HG03103 (cell line): ENCODE results near the gene BPIFB6.
"Not testable (repeated sequence)": the region's sequence is repeated elsewhere in the genome, so short reads cannot be mapped to it uniquely, and the experiment has no call there.

Experiments used
- ATAC-seq: cut with Tn5 transposase; IDR thresholded peaks from one replicate; pipeline ENCODE4 v1.9.1; 2021; ENCODE audit warnings: low read depth; ENCODE audit not compliant: unreplicated experiment

BPIFB6 gene

DNA sequence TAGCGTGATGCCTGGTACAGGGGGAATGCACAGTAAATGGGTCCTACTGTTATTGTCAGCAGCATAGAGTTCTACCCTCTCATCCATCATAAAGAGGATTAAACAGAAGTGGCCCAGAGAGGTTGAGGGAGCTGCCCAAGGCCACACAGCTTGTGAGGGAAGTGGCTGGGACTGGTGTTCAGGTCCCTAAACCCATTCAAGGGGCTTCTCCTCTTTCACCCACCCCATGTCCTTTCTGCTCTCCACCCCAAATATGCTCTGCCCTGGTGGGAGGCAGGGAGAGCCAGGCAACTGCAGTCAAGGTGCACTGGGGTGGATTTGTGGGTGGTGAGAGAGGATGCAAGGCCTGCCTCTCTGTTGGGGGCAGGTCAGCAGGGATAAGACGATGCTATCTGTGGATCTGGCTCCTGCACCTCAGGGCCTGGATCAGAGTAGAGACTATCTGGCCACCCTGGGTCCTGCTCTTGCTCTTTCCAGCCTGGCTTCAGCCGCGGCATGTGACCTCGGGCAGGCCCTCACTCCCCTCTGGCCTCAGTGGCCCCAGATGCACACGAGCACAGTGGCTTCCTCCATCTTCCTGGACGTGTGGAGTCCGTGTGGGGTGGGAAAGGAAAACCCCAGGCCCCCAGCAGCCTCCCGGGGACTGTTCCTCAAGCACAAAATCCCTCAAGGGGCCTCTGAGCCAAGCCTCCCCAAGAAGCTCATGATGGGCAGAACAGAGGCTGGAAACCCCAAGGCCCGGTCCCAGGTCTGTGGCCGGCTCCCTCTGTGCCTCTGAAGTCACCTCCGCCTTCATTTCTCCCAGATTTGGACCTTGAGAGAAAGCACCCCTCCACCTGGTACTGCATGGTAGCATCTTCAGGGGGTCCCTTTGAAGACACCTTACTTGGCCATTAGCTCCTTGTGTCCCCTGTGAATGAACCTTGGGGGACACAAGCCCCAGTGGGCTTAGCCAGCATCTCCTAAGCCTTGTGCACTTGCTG lies 3.4 kb upstream of the BPIFB6 start:
- no peak for ATAC-seq

DNA sequence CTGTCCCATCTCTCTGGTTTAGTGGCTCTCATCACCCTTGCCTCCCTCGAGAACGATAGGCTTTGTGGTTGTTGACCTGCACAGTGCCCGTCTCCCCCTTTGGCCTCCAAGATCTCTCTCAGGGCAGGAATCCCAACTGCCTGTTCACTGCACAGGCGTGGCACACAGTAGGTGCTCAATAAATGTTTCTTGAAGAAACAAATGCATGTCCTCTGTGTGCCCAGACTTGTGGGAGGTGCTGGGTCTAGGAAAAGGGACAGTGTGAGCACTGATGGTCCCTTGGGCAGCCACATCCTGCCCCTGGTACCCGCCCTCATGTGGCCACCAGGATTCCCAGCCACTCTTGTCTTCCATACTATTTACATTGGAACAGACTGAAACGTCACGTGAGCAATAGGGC lies 2.6 kb upstream of the BPIFB6 start:
- no peak for ATAC-seq

DNA sequence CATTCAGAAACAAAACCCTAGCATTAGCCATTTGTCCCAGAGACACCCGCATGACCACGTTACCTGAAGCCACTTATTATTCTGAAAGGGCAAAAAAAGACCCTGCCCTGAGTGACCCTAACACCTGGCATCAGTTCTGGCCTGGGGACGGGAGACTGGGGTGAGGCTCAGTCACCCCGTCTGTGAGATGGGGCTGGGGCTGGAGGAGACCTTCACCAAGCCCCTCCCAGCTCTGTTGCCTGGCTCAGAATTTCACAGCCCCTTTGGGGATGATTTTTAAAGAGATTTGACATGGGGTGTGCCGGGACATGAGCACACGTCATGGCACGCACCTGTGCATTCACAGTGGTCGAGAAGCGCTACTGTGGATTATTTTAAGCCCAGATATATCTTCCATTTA lies 1.4 kb upstream of the BPIFB6 start:
- ATAC-seq: no peak

DNA sequence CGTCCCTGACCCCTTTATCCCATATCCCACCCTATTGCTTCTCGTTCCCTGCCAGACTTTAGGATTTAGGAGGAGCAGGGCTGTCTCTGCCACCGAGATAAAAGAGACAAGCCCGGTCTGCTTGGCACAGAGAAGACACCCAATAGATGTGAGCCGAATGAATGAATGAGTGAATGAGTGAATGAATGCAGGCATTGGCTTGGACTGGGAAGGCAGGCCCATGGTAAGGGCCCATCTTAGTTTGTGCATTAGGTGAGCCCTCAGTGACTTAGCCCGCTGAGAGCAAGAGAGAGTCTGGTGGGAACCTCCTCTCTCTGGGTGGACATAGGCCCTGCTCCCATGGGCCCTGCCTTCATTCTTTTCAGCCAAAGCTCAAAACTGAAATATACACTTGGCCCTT lies 879 bp upstream of the BPIFB6 start:
- ATAC-seq: no peak

DNA sequence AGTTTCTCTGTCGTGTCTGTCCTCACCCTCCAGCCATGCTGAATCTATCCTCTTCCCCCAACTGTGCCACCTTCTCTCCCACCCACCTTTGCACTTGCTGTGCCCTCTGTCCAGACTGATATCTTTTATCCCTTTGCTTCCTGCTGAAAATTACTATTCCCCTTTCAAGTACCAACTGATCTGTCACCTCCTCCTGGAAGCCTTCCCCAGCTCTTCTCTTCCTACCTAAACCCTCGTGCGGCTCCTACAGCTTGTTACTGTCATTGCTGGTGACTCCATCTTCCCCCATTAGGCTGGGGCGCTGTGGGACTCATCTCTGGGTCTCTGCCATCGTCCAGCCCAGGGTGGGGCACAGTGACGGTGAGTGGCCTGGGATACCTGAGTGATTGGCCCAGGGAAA lies 1.1 kb downstream of the BPIFB6 start:
- ATAC-seq: no peak

DNA sequence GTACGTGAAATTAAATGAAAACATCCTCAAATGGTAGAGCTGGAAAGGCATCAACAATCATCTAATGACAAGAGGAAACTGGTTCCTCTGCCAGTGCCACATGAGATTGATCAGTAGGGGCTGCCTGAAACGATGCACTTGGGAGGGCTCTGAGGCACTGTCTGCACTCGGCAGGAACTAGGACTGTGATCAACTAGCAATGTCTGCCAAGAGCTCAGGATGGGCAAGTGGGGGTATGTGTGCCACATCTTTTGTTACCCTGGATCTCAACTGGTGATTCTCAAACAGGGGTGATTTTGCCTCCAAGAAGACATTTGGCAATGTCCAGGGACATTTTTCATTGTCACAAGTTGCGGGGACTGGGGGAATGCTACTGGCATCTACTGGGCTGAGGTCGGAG lies 1.9 kb downstream of the BPIFB6 start:
- no peak for ATAC-seq

DNA sequence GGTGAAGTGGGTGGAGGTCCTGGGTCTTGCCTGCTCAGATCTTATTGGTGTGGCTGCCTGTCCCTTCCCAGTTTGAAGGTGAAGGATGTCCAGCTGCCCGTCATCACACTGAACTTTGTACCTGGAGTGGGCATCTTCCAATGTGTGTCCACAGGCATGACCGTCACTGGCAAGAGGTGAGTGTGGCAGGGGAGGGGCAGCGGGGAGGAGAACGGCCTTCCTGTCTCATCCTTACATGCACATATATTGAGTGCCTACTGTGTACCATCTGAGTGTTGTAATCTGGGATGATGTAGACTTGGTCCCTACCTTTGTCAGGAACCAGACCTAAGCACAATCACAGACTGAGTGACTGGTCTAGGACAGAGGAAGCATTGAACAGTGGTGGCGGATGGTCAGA lies 2.7 kb downstream of the BPIFB6 start:
- ATAC-seq: no peak

DNA sequence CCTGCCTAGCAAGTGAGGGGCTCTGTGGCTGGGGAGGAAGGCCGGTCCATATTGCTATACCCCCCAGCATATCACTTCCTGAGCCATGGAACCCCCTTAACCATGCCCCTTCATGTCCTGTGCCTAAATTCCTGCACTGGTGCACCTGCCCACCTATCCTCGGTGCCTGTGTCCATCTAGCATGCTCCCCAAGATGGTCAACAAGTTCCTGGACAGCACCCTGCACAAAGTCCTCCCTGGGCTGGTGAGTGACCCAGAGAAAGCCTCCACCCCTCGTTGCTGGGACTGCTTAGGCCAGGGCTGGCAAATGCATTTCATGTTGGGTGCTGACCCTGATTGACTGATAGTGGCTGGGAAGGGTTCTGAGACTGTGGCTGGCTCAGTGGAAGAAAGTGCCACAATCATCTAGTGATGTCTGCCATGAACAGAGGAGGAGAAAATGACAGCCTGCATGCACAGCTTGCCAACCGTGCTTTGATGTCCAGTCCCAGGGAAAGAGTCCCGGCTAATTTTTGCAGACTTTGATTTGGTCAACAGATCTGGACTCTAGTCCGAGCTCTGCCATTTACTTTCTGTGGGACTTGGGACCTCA lies 3.5 kb downstream of the BPIFB6 start:
- no peak for ATAC-seq

DNA sequence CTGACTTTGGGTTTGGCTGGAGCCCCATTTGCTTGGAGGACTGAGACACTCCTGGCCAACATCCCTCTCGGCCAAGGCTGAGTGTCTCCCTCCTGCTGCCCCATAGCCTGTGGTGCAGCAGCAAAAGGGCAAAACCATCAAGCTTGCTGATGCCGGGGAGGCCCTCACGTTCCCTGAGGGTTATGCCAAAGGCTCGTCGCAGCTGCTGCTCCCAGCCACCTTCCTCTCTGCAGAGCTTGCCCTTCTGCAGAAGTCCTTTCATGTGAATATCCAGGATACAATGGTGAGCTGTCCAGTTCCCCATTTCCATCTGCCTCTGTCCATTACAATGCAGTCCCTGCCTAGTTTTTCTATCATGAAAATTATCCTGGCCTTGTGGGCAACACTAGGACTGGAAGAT lies 6.0 kb downstream of the BPIFB6 start:
- ATAC-seq: no peak

DNA sequence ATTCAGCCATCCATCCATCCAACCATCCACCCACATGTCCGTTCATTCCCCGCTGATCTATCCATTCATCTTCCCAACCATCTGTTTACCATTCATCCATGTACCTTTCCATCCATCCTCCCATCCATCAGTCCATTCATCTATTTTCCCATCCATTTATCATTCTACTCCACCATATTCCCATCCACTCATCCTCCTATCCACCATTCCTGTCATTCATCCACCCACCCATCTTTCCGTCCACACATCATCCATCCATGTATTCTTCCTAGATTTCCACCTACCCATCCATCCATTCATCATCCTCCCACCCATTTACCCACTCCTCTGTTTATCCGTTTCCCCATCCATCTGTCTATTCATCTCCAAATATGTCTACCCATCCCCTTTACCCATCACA lies 6.8 kb downstream of the BPIFB6 start:
- ATAC-seq: no peak

DNA sequence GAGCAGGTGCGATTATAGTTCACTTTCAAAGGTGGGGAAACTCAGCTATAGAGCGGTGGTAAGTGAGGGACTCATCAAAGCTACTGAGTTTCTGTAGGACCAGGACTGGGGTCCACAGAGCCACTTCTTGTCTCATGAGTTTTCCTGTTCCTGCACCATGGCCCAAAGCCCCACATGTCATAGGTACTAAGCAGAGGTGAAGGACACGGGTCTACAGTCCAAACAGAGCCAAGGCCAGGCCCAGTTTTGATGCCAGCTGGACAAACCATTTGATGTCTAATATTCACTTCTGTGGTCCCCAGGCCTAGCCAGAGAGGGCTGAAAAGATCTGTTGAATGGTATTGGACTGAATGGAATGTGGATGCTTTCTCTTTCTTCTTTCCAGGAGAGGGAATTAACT lies 11.0 kb downstream of the BPIFB6 start:
- no peak for ATAC-seq

DNA sequence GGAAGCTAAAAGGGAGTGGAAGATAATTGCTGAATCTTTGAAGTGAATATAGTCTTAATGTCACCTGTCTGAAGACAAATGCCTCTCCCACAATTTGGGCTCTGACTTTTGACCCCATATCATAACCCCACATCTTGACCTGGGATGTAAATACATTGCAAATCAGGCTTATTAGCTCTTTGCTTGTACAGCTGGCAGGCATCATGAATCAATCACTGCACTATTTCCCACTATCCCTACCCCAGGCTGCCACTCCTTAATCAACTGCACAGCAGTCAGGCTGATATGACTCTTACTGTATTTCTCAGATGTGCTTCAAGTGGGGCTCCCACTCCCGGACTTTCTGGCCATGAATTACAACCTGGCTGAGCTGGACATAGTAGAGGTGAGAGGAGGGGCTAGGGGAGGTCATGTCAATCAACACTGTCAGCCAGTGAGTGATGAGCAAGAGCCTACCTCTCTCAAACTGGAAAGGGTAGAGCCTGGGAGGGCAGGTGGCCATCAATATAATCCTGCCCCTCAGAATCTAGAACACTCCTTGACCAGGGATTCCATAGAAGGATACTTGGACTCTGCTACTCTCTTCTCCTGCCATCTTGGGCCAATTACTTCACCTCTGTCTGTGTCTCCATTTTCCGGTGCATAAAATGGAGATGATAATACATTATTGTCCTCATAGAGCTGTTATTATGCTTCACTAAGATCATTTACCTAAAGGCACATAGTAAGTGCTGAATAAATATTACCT lies 11.7 kb downstream of the BPIFB6 start:
- no peak for ATAC-seq

DNA sequence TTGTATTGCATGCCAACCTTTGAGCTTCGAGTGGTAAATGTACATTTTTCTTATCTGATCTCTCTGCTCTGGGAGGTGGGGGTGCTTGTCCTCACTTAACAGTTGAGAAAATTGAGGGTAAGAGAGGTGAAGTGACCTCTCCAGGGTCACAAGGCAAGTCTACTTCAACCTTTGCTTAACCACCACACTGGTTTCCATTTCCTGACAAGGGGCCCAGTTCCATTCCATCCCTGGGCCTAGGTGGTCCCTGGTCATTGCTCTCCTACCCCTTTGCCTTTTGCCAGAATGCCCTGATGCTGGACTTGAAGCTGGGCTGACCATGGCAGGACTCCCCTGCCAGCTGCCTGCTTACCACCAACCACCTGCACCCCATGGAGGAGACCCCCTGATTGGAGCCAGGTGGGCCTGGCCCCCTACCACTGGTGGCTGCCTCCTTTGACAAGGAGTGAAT lies 12.3 kb downstream of the BPIFB6 start:
- no peak for ATAC-seq

DNA sequence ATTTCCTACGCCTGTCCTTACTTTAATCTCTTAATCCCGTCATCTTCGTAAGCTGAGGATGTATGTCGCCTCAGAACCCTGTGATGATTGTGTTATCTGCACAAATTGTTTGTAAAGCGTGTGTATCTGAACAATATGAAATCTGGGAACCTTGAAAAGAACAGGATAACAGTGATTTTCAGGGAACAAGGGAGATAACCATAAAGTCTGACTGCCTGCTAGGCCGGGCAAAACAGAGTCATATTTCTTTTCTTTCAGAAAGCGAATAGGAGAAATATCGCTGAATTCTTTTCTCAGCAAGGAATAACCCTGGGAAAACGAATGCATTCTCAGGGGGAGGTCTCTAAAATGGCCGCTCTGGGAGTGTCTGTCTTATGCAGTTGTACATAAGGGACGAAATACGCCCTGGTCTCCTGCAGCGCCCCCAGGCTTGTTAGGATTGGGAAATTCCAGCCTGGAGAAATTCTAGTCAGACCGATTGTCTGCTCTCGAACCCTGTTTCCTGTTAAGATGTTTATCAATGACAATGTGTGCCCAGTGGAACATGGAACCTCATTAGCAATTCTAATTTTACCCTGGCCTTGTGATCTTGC lies 13.8 kb downstream of the BPIFB6 start:
- ATAC-seq: not testable (repeated sequence)

DNA sequence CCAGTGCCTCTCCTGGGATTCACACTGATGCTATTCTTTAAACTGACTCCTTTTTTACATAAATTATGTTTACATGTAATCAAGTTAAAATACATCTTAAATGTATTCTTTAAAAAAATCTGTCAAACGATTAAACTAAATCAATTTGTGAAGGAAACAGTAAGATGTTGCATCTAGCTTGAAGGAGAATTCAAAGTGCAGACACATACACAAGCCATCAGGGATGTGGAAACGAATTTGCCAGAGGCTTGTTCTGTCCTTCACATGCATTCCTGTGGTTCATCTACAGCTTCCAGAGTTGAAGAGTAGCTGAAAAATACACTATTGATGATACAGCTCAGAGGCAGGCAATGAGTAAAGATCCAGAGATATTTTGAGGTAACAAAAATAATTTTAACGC lies 15.0 kb downstream of the BPIFB6 start:
- ATAC-seq: no peak

DNA sequence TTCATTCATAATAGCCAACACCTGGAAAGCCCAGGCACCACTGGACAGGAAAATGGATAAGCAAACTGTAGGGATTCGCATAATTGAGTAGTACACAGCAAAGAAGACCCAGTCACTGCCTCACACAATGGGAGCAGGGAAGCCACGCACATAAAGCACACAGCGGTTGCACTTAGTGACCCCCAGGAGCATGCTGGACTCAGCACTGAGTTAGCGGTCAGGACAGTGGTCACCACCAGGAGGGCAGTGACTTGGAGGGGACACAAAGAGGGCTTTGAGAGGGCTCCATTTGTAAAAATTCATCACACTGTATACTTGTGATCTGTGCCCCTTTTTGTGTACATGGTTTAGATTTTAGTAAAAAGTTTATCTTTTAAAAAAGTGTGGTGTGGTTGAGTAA lies 19.9 kb downstream of the BPIFB6 start:
- ATAC-seq: no peak

DNA sequence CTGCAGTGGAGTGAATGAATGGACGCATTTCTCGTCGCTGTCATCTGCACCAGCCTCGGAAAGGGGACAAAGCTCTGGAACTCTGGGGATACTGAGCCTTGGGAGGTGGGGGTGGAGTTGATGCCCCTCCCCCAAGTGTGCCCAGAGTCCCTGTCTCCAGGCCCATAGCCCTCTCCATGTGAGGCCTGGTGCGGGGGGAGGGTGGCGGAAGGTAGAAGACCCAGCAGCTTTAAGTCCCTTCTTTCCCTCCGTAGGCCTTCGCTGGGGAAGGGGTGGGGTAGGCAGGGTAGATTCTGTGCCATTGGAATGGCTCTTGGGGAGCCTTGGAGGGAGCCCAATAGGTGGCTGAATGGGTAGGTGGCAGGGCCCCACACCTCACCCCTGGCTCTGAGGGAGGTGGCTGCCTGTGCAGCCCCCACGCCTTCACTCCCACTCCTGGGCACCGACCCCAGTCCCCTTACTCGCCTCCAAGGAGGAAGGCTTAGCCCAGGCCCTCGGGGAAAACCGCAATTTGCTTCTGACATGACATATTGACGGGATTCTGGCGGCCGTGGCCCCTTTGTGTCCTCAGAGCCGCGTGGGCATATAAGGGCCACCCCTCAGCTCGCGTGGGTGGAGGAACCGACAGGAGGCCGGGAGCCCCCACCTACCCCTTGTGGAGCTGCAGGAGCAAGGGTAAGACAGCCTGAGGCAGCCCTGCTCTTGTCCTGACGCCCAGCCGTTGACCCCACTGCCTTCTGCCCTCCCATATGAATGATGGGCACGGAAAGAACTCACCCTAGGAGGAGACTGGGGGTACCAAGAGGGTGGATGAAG lies 22.1 kb downstream of the BPIFB6 start, which contains the start of gene BPIFB3:
BPIFB3 (plus strand) TSS at position 613 of the 816 bp plus-strand sequence. CDS start 1,533 bp downstream, outside the sequence.
- ATAC-seq: no peak

DNA sequence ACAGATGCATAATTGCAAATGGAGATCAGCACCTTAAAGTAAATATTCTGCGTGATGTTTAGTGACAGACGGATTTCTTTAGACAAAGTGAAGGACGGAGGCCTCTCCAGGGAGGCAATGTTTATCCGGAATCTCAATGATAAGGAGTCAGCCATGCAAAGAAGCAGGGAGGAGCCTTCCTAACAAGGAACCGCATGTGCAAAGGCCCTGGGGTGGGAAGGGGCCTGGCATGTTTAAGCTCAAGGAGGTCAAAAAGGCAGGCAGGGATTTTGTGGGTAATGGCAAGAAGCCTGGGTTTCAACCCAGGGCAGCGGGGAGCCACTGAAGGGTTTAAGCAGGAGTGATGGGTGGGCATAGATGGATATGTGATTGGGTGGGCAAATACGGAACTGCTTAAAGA lies 22.9 kb downstream of the BPIFB6 start:
- ATAC-seq: no peak

DNA sequence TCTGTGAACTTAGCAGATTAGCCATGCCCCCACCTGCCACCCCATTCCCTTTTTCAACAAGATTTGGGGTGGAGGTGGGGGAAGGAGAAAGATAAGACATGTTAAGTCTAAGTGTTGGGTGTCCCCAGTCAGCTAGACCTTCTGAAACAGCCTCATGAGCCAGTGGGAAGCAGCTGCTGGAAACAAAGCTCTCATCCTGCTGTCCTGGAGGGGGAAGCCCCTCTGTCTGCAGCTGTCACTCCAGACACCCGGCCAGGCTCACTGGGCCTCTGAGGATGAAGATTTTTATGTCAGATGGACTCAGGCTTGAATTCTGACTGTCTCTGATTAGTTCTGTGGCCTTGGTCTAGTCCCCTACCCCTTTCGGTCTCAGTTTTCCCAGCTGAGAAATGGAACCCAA lies 23.3 kb downstream of the BPIFB6 start:
- ATAC-seq: no peak

DNA sequence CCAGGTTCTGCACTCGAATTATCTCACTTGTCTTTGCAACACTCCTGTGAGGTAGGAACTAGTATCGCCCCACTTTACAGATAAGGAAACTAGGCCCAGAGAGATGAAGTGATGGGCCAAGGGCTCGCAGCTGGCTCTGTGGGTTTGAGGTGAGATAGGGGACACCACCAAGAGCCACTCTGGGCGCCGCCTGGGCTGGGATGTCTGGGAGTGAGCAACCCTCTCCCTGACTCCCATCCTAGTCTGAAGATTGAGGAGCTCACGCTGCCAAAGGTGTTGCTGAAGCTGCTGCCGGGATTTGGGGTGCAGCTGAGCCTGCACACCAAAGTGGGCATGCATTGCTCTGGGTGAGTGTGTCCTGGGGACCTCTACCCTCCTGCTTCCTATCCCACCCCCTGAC lies 27.7 kb downstream of the BPIFB6 start:
- ATAC-seq: no peak
